Activated T-cell treated with anti-CD3 and anti-CD28 coated beads for 4 hours (primary cell): ENCODE data around the gene SOX1.

ENCODE experiments used
- DNase-seq: peaks from one replicate; pipeline ENCODE4 v3.0.0-alpha.2; 2020

Gene SOX1

DNA sequence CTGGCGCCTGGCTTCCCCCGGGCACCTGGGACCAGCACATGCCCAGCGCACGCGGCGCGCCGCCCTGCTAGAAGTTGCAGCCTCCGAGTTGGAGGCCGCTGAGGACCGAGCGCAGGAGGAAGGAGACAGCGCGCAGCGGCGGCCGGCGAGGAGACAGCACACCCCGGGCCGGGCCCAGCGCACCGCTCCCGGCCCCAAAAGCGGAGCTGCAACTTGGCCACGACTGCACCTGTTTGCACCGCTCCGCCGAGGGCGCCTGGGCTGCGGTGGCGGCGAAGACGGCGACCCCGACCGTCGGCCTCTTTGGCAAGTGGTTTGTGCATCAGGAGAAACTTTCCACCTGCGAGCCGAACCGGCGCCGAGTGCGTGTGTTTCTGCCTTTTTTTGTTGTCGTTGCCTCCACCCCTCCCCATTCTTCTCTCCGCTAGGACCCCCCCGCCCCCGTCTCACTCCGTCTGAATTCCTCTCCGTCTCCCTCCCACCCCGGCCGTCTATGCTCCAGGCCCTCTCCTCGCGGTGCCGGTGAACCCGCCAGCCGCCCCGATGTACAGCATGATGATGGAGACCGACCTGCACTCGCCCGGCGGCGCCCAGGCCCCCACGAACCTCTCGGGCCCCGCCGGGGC lies at the start of gene SOX1:
Gene SOX1, plus strand, starts transcription at position 34 of the 626 bp plus-strand sequence. Its CDS starts 510 bp downstream, at position 544.
- no peak for DNase-seq

DNA sequence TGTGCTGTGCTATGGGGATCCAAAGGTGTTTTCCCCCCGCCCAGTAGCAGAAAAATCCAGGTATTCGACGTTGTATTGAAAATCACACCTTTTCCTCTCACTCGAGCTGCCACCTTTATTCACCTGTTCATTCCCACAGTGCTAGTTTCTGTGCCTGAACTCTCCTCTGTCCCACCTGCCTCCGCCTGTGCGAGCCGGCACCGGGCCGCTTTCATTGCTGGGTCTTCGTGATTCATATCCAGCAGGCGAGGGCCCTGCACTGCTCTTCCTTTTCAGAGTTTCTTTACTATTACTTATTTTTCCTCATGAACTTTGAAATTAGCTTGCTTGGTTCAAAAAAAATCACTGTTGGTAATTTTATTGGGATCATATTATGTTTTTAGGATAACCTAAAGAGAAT lies 42.4 kb upstream of the SOX1 start:
- DNase-seq = no peak

DNA sequence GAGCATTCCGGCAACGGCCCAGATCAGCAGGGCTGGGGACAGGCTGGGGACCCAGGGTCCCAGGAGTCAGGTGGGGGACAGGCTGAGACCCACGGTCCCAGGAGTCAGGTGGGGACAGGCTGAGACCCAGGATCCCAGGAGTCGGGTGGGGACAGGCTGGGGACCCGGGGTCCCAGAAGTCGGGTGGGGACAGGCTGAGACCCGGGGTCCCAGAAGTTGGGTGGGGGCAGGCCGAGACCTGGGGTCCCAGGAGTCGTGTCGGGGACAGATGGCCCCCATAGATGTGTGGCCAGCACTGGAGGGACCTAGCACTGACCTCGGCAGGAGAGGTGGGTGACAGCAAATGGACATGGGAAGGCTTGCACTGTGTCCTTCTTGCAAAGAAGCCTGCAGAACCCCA lies 39.7 kb upstream of the SOX1 start:
- DNase-seq = no peak

DNA sequence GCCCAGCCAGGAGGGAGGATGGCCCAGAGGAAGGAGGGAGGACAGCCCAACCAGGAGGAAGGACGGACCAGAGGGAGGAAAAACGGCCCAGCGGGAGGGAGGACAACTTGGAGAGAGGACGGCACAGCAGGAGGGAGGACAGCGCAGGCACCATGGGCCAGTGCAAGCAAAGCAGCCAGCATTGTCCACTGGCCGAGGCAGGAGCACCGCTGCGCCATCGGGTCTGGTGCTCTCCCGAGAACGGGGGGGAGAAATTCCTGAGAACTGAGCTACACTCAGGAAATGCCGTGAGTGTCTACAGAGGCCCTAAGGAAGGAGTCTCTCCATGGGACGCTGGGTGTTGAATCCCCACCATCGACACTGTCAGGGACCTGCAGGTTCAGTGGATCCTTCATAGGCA lies 38.5 kb upstream of the SOX1 start:
- no peak for DNase-seq

DNA sequence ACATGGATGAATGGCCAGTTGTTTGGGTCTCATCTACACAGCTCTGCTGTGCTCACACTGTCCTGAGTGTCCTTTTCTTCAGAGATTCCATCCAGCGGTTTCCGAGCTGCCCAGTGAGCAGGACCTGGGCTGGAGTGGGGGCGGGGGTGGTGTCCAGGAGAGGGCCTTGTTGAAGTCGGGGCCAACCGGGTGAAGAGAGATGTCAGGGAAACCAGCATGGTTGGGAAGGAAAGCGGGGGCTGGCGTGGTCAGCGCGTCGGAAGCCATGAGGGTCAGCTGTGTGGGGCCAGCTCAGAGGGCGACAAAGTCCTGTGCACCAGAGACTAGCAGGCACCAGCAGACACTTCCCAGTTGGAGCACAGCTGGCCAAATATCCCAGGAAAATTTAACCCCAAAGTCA lies 37.8 kb upstream of the SOX1 start:
- no peak for DNase-seq

DNA sequence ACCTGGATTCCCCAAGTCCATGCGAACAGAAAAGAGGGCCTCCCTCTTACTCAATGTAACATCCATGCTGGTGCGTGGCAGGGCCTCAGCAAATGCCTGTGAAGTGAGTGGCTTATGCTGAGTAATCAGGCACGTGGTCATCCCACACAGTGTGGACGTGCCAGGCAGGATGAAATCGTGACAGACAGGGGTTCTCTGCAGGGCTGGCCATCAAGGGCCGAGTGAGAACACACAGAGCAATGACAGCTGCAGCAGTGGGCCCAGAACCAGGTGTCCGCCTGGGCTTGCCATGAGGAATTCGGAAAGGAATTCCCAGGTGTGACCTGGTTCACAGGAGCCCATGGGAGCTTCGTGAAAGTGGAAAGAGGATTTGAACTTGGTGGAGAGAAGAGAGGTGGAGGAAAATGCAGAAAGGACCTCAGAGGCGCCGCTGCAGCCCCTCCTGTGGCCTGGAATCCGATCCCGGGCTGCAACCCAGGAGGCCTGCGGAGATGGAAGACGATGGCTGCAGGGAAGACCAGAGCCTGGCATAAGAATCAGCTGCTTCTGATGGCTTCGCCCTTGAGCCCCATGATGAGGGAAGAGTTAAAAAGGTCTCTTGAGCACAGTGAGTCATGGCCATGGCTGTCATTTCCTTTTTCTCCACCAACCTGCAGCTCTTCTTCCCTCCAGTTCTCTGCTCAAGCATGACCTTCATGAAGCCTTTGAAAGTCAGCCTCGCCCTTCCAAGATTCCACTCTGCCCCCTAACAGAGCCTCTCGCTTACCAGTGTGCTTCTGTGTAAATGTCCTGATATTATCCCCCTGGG lies 34.6 kb upstream of the SOX1 start:
- no peak for DNase-seq

DNA sequence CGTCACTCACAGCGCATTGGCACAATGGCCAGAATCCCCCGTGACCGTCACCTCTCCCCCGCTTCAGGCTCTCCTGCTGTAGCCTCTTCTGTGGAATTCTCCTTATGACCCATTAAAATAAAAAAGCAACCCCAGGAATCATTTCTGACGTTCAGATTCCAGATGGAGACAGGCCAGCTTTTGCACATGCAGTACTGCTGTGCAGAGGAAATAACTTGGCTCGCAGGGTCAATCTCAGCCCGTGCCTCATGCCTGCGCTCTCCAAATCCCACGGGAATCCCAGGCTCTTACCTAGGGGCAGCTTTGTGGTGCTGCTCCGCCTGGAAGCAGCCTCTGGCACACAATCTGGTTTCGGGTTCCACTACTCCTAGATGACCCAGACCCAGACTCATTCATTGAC lies 32.7 kb upstream of the SOX1 start:
- DNase-seq = no peak

DNA sequence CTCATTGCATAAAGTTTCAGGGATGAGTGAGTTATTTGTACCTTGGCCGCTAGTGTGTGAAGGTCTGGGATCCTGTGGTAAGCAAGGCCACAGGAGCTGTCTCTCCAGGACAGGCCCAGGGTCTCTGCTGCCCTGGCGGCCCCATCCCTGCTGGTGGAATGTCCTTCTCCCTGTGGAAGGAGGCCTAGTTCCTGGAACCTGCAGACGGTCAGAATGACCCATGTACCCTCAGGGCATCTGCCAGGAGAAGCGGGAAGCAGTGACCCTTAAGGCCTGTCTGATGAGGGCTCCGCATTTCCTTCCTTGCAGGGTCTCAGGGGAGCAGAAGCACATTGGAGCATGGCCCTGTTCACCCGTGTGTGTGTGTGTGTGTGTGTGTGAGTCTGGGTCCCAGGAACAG lies 32.1 kb upstream of the SOX1 start:
- DNase-seq = no peak

DNA sequence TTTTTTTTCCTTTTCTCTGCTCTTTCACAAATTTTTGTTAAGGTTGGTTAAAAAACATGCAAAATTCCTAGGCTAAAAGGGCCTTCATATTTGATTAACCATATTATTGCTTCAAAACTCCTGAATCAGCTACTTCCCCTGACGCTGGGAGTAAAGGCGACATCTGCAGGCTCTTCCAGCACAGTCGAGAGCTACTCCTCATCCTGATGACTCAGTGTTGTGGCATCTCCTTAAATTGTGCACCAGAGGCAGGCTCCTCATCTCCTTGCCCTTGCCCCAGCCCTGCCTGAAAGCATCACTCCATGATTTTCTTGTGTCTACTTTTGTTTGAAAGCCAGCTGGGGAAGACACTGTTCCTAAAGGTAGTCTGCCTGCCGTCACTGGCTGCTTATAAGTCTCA lies 24.5 kb upstream of the SOX1 start:
- no peak for DNase-seq

DNA sequence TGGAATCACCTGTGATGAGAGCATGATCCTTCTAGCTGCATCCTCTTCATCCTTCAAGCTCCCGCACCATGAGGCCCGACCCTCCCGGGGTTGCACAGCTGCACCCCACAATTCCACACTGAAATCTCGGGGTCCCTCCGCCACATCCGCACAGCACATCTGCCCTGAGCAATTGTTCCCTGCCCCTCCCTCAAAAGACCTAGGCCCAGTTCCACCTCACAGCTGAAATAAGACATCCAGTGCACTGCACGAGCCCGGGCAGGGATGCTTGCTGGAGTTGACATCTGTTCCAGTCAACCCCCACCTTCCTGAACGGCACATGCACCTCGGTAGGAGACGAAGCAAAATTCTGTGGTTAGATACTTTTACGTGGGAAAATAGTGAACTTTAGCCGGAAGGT lies 14.7 kb upstream of the SOX1 start:
- DNase-seq = no peak

DNA sequence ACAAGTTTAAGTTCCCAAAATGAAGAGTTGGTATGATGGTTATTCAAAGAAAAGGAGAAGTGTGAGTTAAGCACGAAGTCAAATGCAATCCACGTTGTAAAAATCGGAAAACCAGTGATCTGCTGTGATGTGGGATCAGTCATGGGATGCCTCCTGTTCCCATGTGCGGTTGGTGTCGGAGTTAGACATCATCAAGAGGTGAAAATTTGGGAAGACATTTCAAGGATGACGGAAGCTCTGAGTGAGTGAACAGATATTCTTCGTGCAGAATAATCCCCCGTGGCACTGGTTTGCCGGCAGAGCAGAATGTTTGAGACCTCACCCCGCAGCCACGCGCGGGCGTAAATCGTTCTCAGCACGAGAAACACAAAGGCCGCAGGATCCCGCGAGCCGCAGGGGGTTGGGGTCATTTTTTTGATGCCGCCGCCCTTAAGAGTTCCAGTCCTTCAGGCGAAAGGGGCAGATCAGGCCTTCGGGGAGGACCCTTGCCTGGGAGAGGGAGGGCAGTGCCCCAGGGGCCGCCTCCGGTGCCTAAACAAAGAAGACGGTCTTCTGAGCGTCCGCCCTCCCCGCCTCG lies 13.7 kb upstream of the SOX1 start:
- no peak for DNase-seq

DNA sequence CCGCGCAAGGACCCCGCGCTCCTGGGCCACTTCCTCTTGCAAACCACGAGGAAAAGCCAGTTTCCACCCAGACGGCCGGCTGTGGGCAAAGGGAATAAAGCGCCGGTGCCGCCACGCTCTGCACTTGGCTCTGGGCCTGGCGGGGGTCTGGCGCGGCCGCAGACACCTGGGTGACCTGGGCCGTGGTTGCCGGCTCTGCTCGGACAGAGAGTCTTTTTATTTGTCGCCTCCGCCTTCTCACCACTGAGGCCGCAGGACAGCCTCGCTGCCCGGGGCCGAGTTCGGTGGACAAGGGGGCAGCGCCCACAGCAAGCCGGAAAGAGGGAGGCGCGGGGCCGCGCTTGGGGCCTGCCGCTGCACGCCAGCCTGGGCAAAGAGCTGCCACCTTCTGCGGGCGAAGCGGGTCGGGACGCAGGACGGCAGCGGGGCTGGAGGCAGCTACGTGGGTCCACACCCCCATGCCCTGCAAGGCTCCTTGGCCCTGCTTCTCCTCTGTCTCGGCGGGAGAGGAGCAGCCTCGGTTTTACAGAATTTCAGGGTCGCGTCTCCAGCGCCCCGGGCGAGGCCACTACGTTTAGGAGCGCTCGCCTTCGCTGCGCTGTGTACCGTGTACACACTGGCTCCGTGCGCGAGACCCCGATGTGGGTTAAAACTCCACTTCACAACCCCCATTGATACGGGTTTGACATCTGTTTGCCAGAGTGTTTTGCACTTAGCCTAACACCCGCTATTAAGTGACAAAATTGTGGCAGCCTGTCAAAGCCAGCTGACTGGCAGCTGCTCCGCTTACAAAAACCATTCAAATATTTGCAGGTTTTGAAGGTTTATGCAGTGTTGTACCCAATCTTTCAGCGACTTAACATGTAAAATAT lies 13.0 kb upstream of the SOX1 start:
- no peak for DNase-seq

DNA sequence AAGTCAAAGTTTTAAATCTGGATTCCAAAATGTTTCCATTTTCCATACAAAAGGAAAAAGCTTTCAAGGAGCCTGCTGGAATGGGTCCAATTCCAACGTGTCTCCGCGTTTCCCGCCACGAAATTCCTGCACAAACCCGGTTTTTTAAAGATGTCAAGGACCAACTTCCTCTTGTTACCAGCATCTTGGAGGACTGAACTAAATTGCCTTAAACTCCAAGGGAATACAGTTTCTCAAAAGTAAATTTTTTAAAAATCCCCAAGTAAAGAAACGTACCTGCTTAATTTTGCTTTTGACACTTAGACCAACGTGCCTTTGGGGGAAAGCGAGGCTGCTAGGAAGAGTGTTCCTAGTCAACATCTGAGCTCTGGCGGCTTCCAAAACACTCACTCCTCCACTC lies 12.3 kb upstream of the SOX1 start:
- DNase-seq = no peak

DNA sequence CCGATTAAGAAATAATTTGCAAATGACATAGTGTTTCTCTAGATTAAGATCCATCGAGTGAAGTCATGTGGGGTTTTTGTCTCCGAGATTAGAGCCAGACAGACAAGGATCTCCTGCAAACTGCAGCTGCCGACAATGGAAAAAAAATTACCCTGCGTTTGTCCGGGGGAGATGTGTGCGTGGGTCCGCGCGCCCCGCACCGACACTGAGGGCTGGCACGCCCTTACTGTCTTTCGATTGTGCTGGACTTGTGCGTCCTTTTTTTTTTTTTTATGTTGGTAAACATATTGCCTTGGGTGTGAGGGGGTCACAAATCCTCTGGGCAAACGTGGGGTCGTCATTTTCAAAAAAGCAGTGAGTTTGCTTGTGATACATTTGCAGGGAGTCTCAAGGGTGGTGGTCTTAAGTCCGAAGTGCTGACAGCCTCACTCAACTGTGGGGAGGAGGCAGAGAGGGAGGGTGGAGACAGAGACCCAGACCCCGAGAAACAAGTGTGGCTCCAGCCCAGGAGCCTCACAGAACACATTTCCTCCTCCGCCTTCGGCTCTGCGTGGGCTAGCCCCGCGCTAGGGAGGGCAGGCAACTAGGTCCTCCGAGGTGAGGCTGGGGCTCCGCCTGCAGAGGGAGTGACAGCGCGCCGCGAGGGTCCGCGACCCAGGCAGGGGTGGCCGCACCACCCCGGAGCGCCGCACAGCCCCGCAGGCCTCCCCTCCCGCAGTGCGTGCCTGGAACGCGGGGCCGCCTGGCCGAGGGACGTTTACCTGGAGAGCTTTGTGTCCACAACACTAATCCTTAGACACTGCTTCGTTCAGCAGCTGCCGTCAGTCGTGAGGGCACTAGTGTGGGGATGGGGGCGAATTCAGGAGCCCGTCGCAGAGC lies 11.7 kb upstream of the SOX1 start:
- no peak for DNase-seq

DNA sequence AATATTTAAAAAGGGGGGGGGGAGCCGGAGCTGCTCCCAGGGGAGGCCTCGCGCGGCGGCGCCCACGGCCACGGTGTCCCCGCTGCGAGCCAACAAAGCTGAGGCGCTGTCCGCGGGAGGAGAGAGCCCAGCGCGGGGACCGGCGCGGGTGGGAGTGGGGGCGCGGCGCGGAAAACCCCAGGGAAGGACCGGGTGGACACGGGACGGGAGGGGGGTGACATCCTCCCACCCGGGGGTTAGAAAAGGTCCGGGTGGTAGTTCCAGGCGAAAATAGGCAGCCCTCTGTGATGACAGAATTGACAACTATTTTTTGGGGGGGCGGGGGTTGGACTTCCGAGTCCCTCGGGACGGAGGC lies 11.1 kb upstream of the SOX1 start:
- no peak for DNase-seq

DNA sequence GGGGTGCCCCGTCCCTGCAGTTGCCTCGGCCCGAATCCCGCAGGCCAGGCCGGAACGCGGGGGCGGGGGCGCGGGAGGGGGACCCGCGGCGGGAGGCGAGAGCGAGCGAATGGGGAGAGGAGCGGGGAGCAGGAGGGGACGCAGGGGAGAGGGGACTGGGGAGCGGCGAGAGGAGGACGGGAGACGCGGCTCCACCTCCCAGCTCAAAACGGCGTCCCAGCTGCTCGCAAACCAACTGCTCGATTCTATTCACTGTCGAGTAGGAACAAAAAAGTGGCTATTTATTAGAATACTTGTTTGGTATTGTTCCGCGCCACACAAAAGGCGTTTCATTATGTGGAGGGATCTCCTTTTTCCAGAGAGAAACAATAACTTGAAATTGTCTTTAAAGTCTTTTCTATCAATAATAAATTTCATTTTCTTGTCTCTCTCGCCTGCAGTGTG lies 10.6 kb upstream of the SOX1 start:
- no peak for DNase-seq

DNA sequence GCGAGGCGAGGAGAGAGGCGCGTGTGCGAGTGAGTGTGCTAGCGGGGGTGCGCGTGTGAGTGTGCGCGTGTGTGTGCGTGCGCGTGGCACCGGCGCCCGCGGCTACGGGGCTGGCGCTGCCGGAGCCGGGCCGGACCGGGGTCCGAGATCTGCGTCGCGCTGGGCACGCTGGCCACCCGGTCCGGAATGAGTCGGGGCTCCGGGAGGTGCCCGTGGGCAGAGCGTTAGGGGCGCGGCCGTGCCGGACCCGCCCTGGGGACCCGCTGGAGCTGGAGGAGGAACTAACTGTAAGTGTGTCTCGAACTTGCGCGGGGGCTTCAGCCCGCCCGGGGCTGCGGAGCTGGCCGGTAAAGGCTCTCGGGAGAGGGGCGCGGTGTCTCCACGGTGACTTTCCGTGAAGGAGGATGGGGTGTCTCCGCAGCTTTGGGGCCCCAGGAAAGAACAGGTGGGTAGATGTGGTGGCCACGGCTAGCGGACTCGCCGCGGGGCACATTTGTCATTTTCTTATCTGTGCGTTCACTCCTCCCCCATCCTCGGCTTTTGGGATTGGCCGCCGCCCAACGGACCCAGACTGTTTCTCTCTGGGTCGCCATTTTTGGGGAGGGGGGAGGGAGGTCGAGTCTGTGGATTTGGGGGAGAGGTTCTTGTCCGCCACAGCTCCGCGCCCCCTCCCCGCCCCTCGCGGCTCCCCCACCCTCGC lies 10.1 kb upstream of the SOX1 start:
- no peak for DNase-seq

DNA sequence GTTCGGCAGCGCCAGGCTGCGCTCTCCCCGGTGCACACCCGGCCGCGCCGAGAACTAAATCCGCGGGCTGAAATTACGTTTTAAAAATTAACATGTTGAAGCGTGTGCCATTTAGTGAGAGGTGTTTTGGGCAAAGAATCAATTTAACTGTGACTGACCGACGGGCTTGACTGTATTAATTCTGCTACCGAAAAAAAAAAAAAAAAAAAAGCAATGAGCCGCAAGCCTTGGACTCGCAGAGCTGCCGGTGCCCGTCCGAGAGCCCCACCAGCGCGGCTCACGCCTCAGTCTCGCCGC lies 9.6 kb upstream of the SOX1 start:
- no peak for DNase-seq

DNA sequence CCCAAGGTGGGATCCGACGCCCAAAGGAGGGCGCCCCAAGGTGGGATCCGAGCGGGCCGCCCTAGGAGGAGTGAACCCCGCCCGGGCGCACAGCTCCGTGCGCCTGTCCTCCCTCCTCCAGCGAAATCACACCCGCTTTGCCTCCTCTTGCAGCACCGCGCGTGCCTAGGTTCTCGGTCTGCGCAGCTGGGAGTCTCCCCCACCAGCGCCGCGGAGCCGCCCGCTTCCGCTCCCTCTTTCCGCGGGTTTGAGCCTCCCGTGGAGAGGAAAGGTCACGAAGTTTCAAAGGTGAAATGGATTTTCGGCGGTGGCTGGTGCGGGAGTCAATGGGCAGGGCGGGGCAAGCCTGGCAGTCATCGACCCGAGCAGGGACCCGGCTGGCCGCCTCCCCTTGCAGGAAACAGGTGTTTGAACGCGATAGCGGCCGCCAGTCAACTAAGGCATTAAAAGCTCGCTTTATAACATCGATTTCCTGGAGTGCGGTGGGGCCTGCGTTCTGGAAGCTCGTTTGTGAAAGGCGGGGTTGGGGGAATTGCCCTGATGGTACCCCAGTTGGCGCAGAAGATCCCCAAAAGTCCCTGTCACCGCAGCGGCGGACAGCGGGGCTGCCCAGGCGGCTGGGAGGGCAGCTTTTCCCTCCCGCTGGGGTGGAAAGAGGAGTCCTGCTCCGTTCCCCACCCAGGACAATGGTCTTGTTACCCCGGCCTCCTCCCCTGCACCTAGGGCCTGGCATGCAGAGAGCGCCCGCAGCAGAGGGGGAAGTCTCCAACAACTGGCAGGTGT lies 9.0 kb upstream of the SOX1 start:
- no peak for DNase-seq

DNA sequence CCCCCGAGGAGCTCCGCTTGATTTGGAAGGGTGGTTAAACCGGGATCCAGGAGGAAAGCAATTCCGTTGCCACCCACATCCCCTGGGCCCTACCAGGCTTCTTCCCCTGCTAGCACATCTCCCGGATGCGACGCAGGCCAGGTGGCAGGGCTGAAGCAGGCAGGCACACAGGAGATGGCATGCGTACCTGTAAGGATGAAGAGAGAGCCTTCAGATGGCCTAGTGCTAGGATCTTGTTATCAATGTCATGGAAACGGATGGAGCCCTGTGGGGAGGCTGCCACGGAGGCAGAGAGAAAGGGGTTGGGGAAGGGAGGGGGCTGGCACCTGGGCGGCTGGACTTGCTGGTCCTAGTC lies 8.5 kb upstream of the SOX1 start:
- no peak for DNase-seq

DNA sequence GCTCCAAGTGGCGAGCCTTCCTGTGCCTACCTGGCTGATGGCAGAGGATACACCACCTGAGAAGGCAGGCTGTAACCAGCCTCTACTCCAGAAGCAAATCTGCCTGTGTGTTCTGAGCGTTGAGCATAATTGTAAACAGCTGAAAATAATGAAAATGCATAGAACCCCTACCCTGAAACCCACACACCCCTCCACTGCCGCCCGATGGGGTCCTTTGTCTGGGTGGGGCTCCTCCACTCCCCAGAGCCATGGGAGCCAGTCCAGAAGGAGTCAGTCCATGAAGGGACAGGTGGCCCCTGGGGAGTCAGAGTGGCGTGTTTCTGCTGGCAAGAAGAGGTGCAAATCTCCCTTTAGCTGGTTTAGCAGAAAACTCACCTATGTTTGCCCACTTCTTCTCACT lies 8.0 kb upstream of the SOX1 start:
- DNase-seq = no peak
